GM23338 (cell line): ENCODE measurements around the gene ERVK3-1.

Experiments
- CREB1 ChIP-seq: fragments of 250-450 bp; sonication (Bioruptor Pico); IDR thresholded peaks from 2 replicates; pipeline ENCODE4 v1.5.0; 2020; ENCODE audit warnings: low read depth, mild to moderate bottlenecking, moderate library complexity
- CTCF ChIP-seq, 2 experiments: fragments of 200-600 bp in 1 of 2; sonication (generic) in 1 of 2; conservative IDR thresholded peaks; 2 replicates each; pipeline versions ENCODE4 v1.5.1 to v1.6.1; 2016 to 2017; ENCODE audit warnings: antibody characterized with exemption in 2 of 2, low read depth in 2 of 2, mild to moderate bottlenecking in 2 of 2, moderate library complexity in 1 of 2
- ETS1 ChIP-seq: IDR thresholded peaks from 2 replicates; pipeline ENCODE4 v1.6.1; 2016; ENCODE audit warnings: antibody characterized with exemption
- EZH2 ChIP-seq: fragments of 200-600 bp; sonication (generic); IDR thresholded peaks from one replicate; pipeline ENCODE4 v1.8.0; 2017; ENCODE audit warnings: antibody characterized with exemption, mild to moderate bottlenecking, low read depth; ENCODE audit not compliant: unreplicated experiment
- EZH2phosphoT487 ChIP-seq: fragments of 200-600 bp; sonication (generic); IDR thresholded peaks from one replicate; pipeline ENCODE4 v1.8.1; 2018; ENCODE audit warnings: antibody characterized with exemption; ENCODE audit not compliant: unreplicated experiment
- JUNB ChIP-seq: IDR thresholded peaks from one replicate; pipeline ENCODE4 v1.6.1; 2016; ENCODE audit warnings: antibody characterized with exemption; ENCODE audit not compliant: unreplicated experiment
- NANOG ChIP-seq: IDR thresholded peaks from 2 replicates; pipeline ENCODE4 v1.6.1; 2016; ENCODE audit warnings: antibody characterized with exemption, borderline replicate concordance
- POLR2AphosphoS5 ChIP-seq: IDR thresholded peaks from 2 replicates; pipeline ENCODE4 v1.6.1; 2016; ENCODE audit warnings: antibody characterized with exemption, low read depth
- REST ChIP-seq: IDR thresholded peaks from one replicate; pipeline ENCODE4 v1.6.1; 2018; ENCODE audit warnings: antibody characterized with exemption; ENCODE audit not compliant: unreplicated experiment
- STAT1 ChIP-seq: IDR thresholded peaks from one replicate; pipeline ENCODE4 v1.6.1; 2016; ENCODE audit warnings: antibody characterized with exemption; ENCODE audit not compliant: unreplicated experiment
- ZNF114 ChIP-seq: fragments of 250-450 bp; sonication (Bioruptor Pico); IDR thresholded peaks from 2 replicates; pipeline ENCODE4 v1.5.0; 2020; ENCODE audit warnings: mild to moderate bottlenecking, moderate library complexity
- ZNF331 ChIP-seq: fragments of 250-450 bp; sonication (Bioruptor Pico); IDR thresholded peaks from 2 replicates; pipeline ENCODE4 v1.5.0; 2020; ENCODE audit warnings: low read depth, mild to moderate bottlenecking, moderate library complexity

GRCh38 chr19:58330458-58330857, 25.3 kb downstream of the ERVK3-1 start:
- no peak for TF ChIP-seq CTCF (conservative IDR thresholded peaks at IDR 0.05; ENCODE audit: low read depth in 2 of 2)
- no peak for TF ChIP-seq REST
- TF ChIP-seq EZH2: no peak
- no peak for TF ChIP-seq EZH2phosphoT487
- no peak for TF ChIP-seq JUNB
- TF ChIP-seq POLR2AphosphoS5: no peak
- no peak for TF ChIP-seq ZNF331
- TF ChIP-seq CREB1 (CRISPR knock-in tag): no peak
- TF ChIP-seq ZNF114: no peak
- no peak for TF ChIP-seq STAT1
- TF ChIP-seq ETS1: no peak
- TF ChIP-seq NANOG: no peak
